Measurements from ENCODE around the gene ATXN7L1. TPM values are rescaled to one million over a fixed set of nuclear protein-coding genes. Genes with fewer than 3 reads are reported as not detected.
A peak's percentile ranks its signal among the peaks of the same experiment; 100 is the strongest.

Gene ATXN7L1
- polyA plus RNA-seq, 4 donors: 8.4 to 13.7 (median 11.8) TPM

DNA sequence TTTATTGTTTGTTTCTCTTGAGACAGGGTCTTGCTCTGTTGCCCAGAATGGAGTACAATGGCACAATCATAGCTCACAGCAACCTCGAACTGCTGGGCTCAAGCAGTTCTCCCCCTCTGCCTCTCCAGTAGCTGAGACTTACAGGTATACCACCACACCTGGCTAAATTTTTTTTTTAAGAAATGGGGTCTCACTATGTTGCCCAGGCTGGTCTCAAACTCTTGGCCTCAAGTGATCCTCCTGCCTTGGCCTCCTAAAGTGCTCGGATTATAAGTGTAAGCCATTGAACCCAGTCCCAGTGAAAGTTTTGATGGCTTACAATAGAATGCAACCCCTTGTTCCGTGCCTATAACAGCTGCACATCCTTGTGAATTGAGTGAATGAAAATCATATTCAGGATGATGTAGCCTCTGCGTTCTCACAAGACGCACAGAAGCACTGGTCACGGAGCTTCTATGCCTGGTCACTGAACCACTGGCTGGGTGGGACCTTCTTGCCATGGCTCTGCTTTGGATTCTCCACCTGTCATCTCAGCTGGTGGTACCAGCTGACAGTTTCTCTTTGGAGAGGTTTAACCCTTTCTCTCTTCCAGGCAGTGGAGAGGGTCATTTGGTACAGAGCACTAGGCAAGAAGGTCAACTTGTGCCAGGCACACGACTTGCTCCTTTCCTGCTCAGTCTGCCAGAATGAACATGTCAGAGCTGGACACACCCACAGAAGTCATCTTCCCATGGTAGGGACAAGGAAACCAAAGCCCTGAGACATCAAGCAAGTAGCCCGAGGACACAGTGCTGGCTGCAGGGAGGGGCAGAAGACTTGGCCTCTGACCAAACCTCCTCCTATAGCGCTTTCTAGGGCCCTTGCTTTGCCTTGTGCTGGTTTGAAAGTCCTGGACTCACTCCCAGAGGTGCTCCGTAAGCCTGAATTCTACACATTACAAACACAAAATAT is 89.6 kb downstream of the ATXN7L1 start:
- no peak for DNase-seq (ENCODE audit: low read depth in 4 of 4, low spot score in 2 of 4)

DNA sequence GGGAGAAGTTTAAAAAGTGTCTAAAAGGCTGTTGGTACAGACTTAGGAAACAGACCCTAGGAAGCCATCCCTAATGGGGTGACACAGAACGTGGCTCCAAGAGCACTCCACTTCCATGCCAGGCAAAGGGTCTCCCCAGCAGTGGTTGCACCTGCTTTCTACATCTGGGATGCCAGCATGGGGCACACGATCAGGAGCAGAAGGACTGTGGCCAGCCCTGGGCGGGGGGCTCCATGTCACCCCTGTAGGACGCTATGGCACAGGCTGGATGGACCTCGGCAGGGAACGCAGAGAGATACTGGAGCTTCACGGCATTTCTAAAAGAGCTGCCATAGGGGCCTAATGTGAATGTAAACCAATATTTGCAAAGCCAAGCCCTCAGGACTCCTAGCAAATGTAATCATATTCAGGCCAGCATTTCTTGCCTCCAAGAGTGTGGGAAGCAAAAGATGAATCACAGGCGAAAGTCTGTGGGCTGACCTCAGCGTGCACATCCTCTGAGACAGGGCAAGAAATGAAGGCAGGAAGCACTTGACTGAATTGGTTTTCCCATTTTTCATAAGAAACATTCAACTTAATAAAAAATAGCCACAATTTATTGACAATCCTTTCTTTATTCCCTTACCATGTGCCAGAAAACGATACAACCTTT is 93.9 kb downstream of the ATXN7L1 start:
- no peak for DNase-seq (ENCODE audit: low read depth in 4 of 4, low spot score in 2 of 4)

- no peak for DNase-seq (ENCODE audit: low read depth in 4 of 4, low spot score in 2 of 4)
Observed at GRCh38 chr7:105779856-105780780, 96.3 kb downstream of the ATXN7L1 start.

DNA sequence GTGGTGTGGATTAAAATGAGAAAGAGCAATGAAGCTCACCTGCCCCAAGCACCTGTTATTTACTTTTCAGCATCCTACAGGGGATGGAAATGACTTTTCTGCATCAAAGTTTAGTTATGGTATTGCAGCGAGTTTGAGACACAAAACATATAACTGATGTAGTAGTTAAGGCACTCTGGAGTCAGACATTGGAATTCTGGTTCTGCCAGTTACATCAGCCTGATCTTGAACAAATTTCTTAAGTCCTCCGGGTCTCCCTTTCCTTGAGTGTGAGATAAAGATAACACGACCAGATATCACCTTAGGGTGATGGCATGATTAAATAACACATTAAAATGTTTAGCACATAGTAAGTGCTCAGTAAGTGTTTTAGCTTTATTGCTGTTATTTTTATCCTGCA is 97.4 kb downstream of the ATXN7L1 start:
- DNase-seq (ENCODE audit: low read depth in 4 of 4, low spot score in 2 of 4): no peak

- DNase-seq (ENCODE audit: low read depth in 4 of 4, low spot score in 2 of 4): no peak
Observed at GRCh38 chr7:105776986-105777910, 99.2 kb downstream of the ATXN7L1 start.

DNA sequence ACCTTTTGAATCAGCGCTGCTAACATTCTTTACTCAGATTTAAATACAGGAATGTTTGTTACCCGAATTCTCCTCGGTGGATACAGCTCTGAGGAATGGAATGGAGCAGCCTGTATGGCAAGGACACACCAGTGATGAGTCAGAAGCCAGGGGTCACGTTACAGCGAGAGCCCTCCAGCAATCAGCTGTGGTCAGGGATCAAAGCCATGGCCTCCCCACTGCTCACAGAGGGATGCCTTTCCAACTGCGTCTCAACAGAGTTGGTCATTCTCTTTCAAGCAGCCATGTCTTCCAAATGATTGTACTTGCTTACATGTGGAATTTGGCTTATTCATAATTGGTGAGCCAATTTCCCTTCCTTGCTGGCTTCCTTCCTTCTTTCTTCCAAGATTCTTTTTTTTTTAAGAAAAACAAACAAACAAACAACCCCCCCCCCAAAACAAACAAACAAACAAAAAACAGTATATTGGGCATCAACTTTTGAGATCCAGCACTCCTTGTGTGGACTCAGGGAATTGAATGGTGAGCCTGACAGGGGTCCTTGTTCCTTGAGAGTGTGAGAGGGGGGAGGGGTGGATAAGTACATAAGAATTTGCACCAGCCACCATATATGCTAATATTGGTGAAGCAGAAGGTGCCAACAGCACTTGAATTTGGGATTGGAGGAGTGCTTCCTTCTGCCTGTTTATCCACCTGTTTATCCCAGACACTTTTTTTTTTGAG is 100.2 kb downstream of the ATXN7L1 start:
- DNase-seq (ENCODE audit: low read depth in 4 of 4, low spot score in 2 of 4): no peak

DNA sequence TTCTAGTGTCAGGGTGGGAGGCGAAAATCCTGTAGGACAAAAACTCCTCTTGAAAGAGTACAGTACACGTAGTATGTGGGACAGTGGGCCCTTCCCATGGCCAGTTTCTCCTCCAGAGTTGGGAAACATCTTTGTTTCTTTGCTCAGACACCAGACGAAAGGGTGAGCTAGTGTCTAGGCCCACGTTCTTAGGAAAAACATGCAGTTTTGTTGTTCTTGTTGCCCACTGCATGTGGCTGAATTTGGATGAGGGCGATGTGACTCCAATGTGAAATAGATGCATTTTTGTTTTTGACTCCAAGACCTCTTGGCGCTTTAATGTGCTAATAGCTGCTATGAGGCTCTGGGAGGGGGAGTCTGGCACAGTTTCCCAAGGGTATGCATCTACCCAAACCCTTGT is 100.8 kb downstream of the ATXN7L1 start:
- no peak for DNase-seq (ENCODE audit: low read depth in 4 of 4, low spot score in 2 of 4)

GRCh38 chr7:105773030-105773460 is 103.4 kb downstream of the ATXN7L1 start:
- no peak for DNase-seq (ENCODE audit: low read depth in 4 of 4, low spot score in 2 of 4)

DNA sequence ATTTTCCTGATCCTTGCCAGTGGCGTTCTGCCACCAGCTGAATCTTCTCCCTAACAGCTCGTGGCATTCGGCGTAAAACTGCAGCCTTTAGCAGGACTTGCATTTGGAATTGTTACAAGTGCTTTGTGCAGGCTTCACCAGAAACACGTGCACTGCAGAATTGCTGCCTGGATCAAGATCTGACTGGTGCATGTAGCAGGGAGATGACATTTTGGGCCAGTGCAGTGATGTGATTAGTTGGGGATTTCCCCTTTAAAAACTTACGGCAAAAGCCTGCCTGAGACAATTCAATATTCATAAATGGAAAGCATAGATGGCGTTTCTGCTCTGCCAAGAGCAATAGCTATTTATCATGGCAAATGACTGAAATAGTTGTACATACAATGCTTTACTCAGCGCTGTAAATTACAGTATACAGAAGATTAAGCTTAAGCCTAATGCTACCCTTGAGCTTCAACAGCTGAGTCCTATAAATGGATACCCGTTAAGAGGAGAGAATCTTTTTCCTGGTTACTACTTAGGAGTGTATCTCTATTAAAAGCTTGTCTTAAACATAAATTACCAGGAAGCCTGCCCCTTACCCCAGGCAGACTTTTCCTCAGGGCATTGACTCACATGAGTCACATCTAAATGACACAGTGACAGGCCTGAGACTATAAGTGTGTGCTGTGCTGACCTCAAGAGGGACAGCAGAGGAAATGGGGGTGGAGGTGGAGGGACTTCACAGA is 106.3 kb downstream of the ATXN7L1 start:
- DNase-seq (ENCODE audit: low read depth in 4 of 4, low spot score in 2 of 4): peak in 2 of 4 donors; percentile 26 to 36

DNA sequence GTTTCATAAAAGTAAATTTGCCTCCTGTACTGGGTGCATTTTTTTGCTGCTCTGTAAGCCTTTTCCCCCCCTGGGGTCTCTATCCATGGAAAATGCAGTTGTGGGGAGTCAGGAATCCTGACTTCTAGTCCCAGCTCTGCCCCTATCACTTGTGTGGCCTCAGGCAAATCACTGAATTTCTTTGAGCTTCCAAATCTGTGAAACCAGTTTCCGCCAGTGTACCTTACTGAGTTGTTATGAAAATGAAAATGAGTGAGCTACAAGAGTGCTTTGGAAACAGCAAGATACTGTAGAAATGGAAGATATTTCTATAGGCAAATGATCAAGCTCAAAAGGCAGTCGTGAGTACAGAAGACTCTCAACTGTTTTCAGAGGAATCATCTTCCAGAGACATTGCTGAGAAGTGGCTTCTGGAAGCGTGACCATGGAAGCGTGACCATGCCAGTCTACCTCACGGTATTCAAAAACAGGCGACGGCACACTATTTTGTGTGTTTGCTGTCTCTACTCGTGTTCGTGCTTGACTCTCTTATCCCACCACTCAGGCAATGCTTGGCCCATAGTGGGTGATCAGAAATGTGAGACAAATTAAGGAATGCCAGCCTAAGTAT is 107.4 kb downstream of the ATXN7L1 start:
- no peak for DNase-seq (ENCODE audit: low read depth in 4 of 4, low spot score in 2 of 4)

DNA sequence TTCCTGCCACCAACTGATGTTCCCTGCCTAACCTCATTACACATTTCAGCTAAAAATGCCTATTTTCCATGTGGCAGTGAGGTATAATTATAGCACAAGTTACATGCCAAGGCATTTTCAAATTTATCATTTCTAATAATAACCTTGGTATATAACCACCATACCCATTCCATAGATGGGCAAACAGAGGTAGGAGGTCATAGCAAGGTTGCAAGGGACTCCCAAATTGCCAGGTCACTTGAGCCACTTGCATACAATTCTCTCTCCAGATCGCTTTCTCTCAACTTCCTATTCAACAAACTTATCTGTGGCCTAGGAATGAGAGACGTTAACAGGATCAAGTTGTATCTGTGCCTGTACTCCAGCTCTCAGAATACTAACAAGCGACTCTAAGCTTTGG is 108.3 kb downstream of the ATXN7L1 start:
- DNase-seq (ENCODE audit: low read depth in 4 of 4, low spot score in 2 of 4): no peak

- DNase-seq (ENCODE audit: low read depth in 4 of 4, low spot score in 2 of 4): no peak
Observed at GRCh38 chr7:105766421-105767073, 109.9 kb downstream of the ATXN7L1 start.

DNA sequence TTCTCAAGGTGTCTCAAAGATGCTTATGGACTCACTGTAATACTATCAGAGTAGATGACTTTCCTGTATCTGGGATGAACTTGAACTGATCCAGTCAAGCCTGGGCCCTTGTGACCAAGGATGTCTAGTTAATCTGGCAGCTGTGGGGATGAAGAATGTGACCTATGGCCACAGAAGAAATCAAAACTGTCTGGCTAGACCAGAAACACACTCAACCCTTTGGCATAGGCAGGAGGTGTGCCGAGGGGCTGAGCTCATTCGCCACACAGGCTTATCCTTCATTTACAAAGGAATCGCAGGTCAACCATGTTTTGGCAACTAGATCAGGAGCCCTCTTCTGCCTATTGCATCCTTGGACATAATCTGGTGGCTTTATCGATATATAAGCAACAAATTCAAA is 110.6 kb downstream of the ATXN7L1 start:
- DNase-seq (ENCODE audit: low read depth in 4 of 4, low spot score in 2 of 4): no peak

DNA sequence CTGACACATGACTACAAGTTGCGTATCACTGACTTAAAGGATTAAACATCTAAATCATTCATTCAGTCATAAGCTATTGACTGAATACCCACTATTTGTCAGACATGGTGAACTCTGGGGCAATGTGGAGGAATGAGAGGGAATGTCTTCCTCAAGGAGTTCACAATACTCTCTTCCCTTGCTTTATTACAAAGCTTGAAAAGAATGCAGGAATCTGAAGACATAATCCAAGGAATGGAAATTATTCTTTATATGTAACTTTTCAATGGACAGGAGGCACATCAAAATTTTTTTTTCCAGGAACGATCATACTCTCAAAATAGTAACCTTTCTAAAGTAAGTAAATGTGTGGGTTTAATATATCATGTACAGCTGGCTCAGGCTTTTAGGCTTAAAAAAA is 111.9 kb downstream of the ATXN7L1 start:
- no peak for DNase-seq (ENCODE audit: low read depth in 4 of 4, low spot score in 2 of 4)

DNA sequence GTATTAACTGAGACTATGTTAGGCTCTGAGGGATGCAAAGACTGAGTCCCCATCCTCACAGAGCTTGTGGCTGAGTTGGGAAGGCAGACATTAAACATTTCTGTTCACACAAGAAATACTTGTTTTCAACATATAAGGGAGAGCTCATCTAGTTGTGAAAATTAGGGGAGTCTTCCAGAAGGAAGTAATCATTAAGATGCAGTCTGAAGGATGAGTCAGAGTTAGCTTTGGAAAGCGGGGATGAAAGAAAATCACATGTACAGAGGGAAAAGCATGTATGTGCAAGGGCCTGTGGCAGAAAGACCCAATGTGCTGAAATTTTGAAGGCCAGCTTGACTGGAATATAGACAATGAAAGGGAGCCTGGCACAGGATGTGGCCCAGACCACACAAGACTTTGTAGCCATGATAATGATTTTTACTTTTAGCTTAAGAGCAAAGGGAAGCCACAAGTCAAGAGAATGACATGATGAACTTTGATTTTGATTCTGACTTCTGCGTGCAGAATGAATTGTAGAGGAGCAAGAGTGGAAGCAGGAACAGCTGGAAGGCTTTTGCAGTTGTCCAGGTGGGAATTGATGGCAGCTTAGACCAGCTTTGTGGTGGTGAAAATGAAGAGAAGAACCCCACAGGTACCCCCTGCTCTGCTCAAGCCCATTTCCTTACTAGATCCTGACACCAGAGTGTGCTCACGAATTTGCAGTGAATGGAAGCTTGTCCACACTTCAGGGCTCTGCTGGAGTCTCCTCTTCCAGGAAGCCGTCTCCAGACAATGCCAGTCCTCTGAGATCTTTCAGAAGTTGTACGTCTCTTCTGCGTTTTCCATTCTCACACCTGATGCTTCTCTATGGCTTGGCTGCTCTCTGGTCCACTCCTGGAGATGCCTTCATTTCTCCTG is 115.6 kb downstream of the ATXN7L1 start:
- DNase-seq (ENCODE audit: low read depth in 4 of 4, low spot score in 2 of 4): no peak

Measured in left renal cortex interstitium (tissue), 4 donors.